Heart right ventricle (tissue), 16 donors: ENCODE measurements around the gene ECSIT. TPM values are rescaled to one million over a fixed set of nuclear protein-coding genes. Genes with fewer than 3 reads are reported as not detected.

Experiments used
- ATAC-seq, 8 donors: fragments of 200-7000 bp; cut with Tn5 transposase; one replicate each; pipeline ENCODE4 v1.9.1; 2020; ENCODE audit warnings: mild to moderate bottlenecking in 8 of 8, moderate library complexity in 8 of 8, moderate number of reproducible peaks in 1 of 8
- DNase-seq, 2 donors: peaks; one replicate each; pipeline ENCODE4 v3.0.0-alpha.2; 2020
- H3K27ac ChIP-seq, 10 donors: fragments of 200-600 bp; sonication (generic) in 2 of 10; one replicate each; pipeline versions ENCODE4 v1.5.0 to v1.8.0; 2020 to 2022; ENCODE audit warnings: mild to moderate bottlenecking in 3 of 10
- H3K27me3 ChIP-seq, 7 donors: fragments of 200-600 bp; one replicate each; pipeline ENCODE4 v1.8.0; 2021 to 2022; ENCODE audit warnings: mild to moderate bottlenecking in 2 of 7
- H3K36me3 ChIP-seq, 9 donors: fragments of 200-600 bp; sonication (generic) in 1 of 9; one replicate each; pipeline versions ENCODE4 v1.5.0 to v1.8.0; 2020 to 2022; ENCODE audit warnings: mild to moderate bottlenecking in 2 of 9
- H3K4me1 ChIP-seq, 9 donors: fragments of 200-600 bp; sonication (generic) in 1 of 9; one replicate each; pipeline versions ENCODE4 v1.5.0 to v1.8.0; 2020 to 2022; ENCODE audit warnings: mild to moderate bottlenecking in 4 of 9
- H3K4me3 ChIP-seq, 10 donors: fragments of 200-600 bp; sonication (generic) in 2 of 10; one replicate each; pipeline versions ENCODE4 v1.5.0 to v1.8.0; 2020 to 2022; ENCODE audit warnings: mild to moderate bottlenecking in 7 of 10, moderate library complexity in 2 of 10
- H3K9me3 ChIP-seq, 11 donors: fragments of 200-600 bp in 10 of 11; sonication (generic) in 2 of 11; one replicate each; pipeline versions ENCODE4 v1.5.0 to v1.8.0; 2013 to 2022; ENCODE audit warnings: mild to moderate bottlenecking in 2 of 11, control low read depth in 1 of 11, moderate library complexity in 1 of 11
- WGBS, 2 donors: extraction: QIAGEN DNeasy Blood & Tissue Kit; methylation state at CpG; one replicate each; pipeline ENCODE4 v1.1.7; 2013; ENCODE audit warnings: inconsistent platforms in 1 of 2; 5-methylcytosine and 5-hydroxymethylcytosine counted together
- intact Hi-C, 10 donors: fragments of 100-400 bp; cut with DNase I; formaldehyde crosslinking; loops; one replicate each; pipeline versions ENCODE4 v1.11.1 to v1.14.2; 2022
- polyA plus RNA-seq, 2 donors: library from polyadenylated mRNA; stranded (reverse); fragments of 200-250 nt; gene quantifications; one replicate each; pipeline ENCODE4 v1.2.3, GENCODE V29; 2013
- total RNA-seq, 10 donors: library from RNA; stranded (reverse); fragmentation: NEBNext Ultra II Directional in 3 of 10; extraction: Animal tissue kit (Norgen Biotek cat#: 25700) in 3 of 10; gene quantifications; one replicate each; pipeline versions ENCODE4 v1.2.1 to v1.2.4, GENCODE V29; 2021 to 2023
- TF ChIP-seq, protein P1 (sequence below), 9 donors: fragments of 200-600 bp; sonication (generic) in 2 of 9; IDR thresholded peaks; one replicate each; pipeline versions ENCODE4 v1.5.0 to v1.8.0; 2021 to 2022; ENCODE audit warnings: antibody characterized with exemption in 9 of 9, mild to moderate bottlenecking in 5 of 9, moderate library complexity in 1 of 9
- donor health status: Arrhythmogenic right ventricular cardiomyopathy.
- donor health status: ischemic (EF 13 %, LVEDD 7.1; RV severe dilation, severe dysfunction).
- donor health status: healthy with polysubstance abuse.
- donor health status: DM: no; HTN: yes; CAD: no.
- donor health status: DM: no; HTN: no; CAD: no.
- donor health status: ischemic (EF 25% LVEDD 6.9; RV normal size, moderate dysfunction).
- donor health status: ischemic (EF 25% LVEDD 5.7; RV mildly dilated, moderate dysfunction).
- donor health status: healthy.
- donor health status: DM: yes; HTN: yes; CAD: no.
- donor health status: Ischemic cardiomyopathy.
- donor health status: ischemic (EF 35%, LVEDD 5.7; RV mildly dilated, moderate dysfunction).
- donor health status: nonischemic (EF 11% LVEDD 7.7; RV severe dilation, severe dysfunction).
- donor health status: DM: yes; HTN: yes; CAD: no.
- donor health status: PGD.
- donor health status: ischemic (EF 29% LVEDD 5.4; RV normal size, mild dysfunction).
- donor health status: nonischemic (EF 23%, LVEDD 6.1; RV moderate dilation, normal function).

Gene ECSIT
- total and polyA plus RNA-seq, 12 donors = 86.8 to 226 (median 139) TPM

DNA sequence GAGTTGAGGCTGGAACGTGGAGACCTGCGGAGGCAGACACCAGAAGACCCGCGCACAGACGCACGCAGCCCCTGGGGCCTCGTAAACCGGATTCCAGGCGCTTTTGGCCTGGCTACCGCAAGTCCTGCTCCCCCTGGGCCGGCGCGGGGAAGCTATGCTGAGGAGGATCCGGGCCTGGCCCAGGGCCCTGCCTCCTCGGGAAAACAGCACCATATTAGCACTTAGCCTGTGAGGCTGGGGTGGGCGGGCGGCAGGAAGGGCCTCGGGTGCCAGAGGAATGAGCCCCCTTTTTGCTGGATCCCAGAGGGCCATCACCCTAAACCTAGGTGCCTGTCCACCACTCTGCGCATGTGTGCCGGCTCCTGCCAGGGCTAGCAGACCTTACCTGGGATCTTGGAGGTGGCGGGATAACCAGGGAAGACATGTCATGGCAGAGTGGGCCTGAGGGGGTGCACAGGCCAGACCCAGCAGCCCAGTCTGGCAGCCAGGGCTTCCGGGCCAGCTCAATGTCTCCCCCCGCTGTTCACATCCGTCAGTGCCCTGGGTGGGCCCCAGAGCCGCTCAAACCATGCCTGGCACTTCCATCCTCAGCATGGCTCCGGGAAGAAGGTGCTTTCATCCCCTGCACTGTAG, 22.8 kb upstream of the ECSIT start:
- H3K4me1 ChIP-seq = peaks cover 0 to 12% (median 4%) of the 10 kb centered on the region in 9 donors
- H3K27me3 ChIP-seq = no peaks in the 10 kb centered on the region
- H3K9me3 ChIP-seq = no peaks in the 10 kb centered on the region
- TF ChIP-seq, protein P1, sequence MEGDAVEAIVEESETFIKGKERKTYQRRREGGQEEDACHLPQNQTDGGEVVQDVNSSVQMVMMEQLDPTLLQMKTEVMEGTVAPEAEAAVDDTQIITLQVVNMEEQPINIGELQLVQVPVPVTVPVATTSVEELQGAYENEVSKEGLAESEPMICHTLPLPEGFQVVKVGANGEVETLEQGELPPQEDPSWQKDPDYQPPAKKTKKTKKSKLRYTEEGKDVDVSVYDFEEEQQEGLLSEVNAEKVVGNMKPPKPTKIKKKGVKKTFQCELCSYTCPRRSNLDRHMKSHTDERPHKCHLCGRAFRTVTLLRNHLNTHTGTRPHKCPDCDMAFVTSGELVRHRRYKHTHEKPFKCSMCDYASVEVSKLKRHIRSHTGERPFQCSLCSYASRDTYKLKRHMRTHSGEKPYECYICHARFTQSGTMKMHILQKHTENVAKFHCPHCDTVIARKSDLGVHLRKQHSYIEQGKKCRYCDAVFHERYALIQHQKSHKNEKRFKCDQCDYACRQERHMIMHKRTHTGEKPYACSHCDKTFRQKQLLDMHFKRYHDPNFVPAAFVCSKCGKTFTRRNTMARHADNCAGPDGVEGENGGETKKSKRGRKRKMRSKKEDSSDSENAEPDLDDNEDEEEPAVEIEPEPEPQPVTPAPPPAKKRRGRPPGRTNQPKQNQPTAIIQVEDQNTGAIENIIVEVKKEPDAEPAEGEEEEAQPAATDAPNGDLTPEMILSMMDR (IDR thresholded peaks at IDR 0.05) = peak in 7 of 9 donors; percentile 19 to 45 (median 34)
- no peak overlapping the region for H3K27ac ChIP-seq
- H3K36me3 ChIP-seq = peaks cover 0 to 68% (median 18%) of the 10 kb centered on the region in 9 donors
- H3K4me3 ChIP-seq = no peak overlapping the region
- WGBS, 2 donors = 75 to 79% methylated on average over 26 of the region's 26 CpGs
- DNase-seq (no peak), ATAC-seq (peak in 7 of 8 donors; percentile 26 to 59 (median 41))
- intact Hi-C loops = no loop called here

DNA sequence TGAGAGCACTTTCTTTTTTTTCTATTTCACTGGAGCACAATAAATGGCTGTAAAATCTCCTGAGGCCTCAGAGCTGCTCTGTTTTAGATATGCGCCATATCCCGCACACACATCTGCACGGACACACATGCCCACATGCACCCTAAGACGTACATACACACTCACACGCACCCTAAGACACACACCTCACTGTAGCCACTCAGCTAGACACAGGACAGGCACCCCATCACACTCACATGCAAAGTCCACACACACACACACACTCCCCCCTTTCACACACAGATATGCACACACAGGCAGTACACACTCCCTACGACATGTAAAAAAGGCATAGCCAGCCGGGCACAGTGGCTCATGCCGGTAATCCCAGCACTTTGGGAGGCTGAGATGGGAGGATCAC, 21.3 kb upstream of the ECSIT start:
- peaks cover 0 to 2% (median 0%) of the 10 kb centered on the region in 9 donors for H3K4me1 ChIP-seq
- intact Hi-C loops = no loop called here
- WGBS, 2 donors = 89 to 93% methylated on average over 8 of the region's 8 CpGs

DNA sequence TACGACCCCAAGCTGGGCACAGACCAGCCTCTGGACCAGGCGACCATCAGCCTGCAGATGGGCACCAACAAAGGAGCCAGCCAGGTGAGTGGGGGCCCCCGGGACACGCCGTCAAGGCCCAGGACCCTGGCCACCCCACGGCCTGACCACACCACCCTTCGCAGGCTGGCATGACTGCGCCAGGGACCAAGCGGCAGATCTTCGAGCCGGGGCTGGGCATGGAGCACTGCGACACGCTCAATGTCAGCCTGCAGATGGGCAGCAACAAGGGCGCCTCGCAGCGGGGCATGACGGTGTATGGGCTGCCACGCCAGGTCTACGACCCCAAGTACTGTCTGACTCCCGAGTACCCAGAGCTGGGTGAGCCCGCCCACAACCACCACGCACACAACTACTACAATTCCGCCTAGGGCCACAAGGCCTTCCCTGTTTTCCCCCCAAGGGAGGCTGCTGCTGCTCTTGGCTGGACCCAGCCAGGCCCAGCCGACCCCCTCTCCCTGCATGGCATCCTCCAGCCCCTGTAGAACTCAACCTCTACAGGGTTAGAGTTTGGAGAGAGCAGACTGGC, 20.5 kb upstream of the ECSIT start:
- no peaks in the 10 kb centered on the region for H3K27me3 ChIP-seq
- no peak for DNase-seq
- H3K27ac ChIP-seq = no peak overlapping the region
- no peak overlapping the region for H3K4me3 ChIP-seq
- 91% methylated on average over 24 of the region's 24 CpGs for WGBS, 2 donors
- no peak for ATAC-seq
- intact Hi-C loops = no loop called here
- H3K4me1 ChIP-seq = no peaks in the 10 kb centered on the region
- TF ChIP-seq, protein P1 (IDR thresholded peaks at IDR 0.05) = no peak
- H3K36me3 ChIP-seq = peaks cover 0 to 60% (median 16%) of the 10 kb centered on the region in 9 donors
- no peaks in the 10 kb centered on the region for H3K9me3 ChIP-seq

More for the DNA sequence above, 21.3 kb upstream of the ECSIT start:
- H3K27me3 ChIP-seq = no peaks in the 10 kb centered on the region
- no peaks in the 10 kb centered on the region for H3K9me3 ChIP-seq
- ATAC-seq = no peak
- no peak overlapping the region for H3K4me3 ChIP-seq
- DNase-seq = no peak
- TF ChIP-seq, protein P1 (IDR thresholded peaks at IDR 0.05) = no peak
- H3K27ac ChIP-seq = no peak overlapping the region
- H3K36me3 ChIP-seq = peaks cover 0 to 66% (median 18%) of the 10 kb centered on the region in 9 donors

DNA sequence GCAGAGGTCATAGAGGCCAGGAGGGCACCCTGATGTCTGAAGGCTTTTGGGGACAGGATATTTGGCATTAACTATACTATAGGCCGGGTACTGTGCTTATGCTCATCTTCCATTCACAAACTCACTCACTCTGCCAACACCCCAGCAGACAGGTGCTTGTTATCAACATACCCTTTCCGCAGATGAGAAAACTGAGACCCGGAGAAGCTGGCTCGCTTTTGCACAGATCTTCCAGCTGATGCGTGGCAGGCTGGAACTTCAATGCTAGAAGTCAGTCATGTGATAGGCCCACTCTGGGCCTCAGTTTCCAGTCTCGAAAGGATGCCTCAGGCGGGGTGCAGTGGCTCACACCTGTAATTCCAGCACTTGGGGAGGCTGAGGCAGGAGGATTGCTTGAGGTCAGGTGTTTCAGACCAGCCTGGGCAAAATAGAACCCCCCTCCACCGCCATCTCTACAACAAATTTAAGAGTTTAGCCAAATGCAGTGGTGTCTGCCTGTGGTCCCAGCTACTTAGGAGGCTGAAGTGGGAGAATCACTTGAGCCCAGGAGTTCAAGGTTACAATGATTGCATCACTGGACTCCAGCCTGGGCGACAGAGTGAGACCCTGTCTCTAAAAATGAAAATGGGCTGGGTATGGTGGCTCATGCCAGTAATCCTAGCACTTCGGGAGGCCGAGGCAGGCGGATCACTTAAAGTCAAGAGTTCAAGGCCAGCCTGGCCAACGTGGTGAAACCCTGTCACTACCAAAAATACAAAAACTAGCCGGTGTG, 19.2 kb upstream of the ECSIT start:
- TF ChIP-seq, protein P1 (IDR thresholded peaks at IDR 0.05) = no peak
- no peak for ATAC-seq
- H3K27ac ChIP-seq = no peak overlapping the region
- H3K27me3 ChIP-seq = no peaks in the 10 kb centered on the region
- DNase-seq = no peak
- no peaks in the 10 kb centered on the region for H3K9me3 ChIP-seq
- H3K4me1 ChIP-seq = no peaks in the 10 kb centered on the region
- H3K36me3 ChIP-seq = peaks cover 0 to 49% (median 5%) of the 10 kb centered on the region in 9 donors
- no peak overlapping the region for H3K4me3 ChIP-seq
- intact Hi-C loops = no loop called here
- 90 to 91% methylated on average over 14 of the region's 14 CpGs for WGBS, 2 donors
